ENCODE results near the gene PFN4. TPM values are rescaled to one million over a fixed set of nuclear protein-coding genes. Genes with fewer than 3 reads are reported as not detected.

Gene PFN4
- total and polyA plus RNA-seq, 2 donors (not counting 1 experiment from before 2014, with no cell fraction given) = 0.26 to 0.66 TPM

GRCh38 chr2:24160761-24161160 is 37.6 kb upstream of the PFN4 start:
- Histone ChIP-seq H3K9ac (ENCODE audit: insufficient read depth, low read length) (no peak overlapping the region), H3K27ac (ENCODE audit: insufficient read depth, low read length) (no peak overlapping the region), H3K4me2 (ENCODE audit: extremely low read depth, insufficient read depth, low read length) (no peak overlapping the region), H3K79me2 (ENCODE audit: control insufficient read depth, insufficient read depth, low read length) (no peaks in the 10 kb centered on the region), H3K27me3 (ENCODE audit: control insufficient read depth, insufficient read depth, low read length) (no peaks in the 10 kb centered on the region), H3K4me1 (ENCODE audit: control insufficient read depth, extremely low read depth, insufficient read depth, low read length) (no peaks in the 10 kb centered on the region), H2AFZ (ENCODE audit: low read length) (no peak overlapping the region), H3K36me3 (ENCODE audit: control insufficient read depth, insufficient read depth, low read length) (no peaks in the 10 kb centered on the region), H4K20me1 (ENCODE audit: control insufficient read depth, extremely low read depth, insufficient read depth, low read length) (no peaks in the 10 kb centered on the region), H3K9me3 (ENCODE audit: control insufficient read depth, insufficient read depth, low read depth, low read length) (no peaks in the 10 kb centered on the region), H3K4me3 (replicated peaks in 1 of 4; ENCODE audit: control extremely low read depth in 1 of 4, insufficient read depth in 1 of 4, low read depth in 3 of 4, low read length in 4 of 4) (no peak overlapping the region)
- no peak for DNase-seq (ENCODE audit: low read depth in 2 of 2)
- no peak for TF ChIP-seq CTCF (conservative IDR thresholded peaks at IDR 0.05 in 1 of 2, IDR thresholded peaks at IDR 0.05 in 1 of 2; ENCODE audit: low read depth in 1 of 2, low read length in 2 of 2)
- no peak for TF ChIP-seq EZH2 (IDR thresholded peaks at IDR 0.05; ENCODE audit: low read length, missing control alignments)

- Histone ChIP-seq H3K9ac (ENCODE audit: insufficient read depth, low read length) (no peak overlapping the region), H3K4me1 (ENCODE audit: control insufficient read depth, extremely low read depth, insufficient read depth, low read length) (no peaks in the 10 kb centered on the region), H3K4me2 (ENCODE audit: extremely low read depth, insufficient read depth, low read length) (no peak overlapping the region), H3K4me3 (replicated peaks in 1 of 4; ENCODE audit: control extremely low read depth in 1 of 4, insufficient read depth in 1 of 4, low read depth in 3 of 4, low read length in 4 of 4) (no peak overlapping the region), H3K36me3 (ENCODE audit: control insufficient read depth, insufficient read depth, low read length) (no peaks in the 10 kb centered on the region), H3K9me3 (ENCODE audit: control insufficient read depth, insufficient read depth, low read depth, low read length) (no peaks in the 10 kb centered on the region), H3K27me3 (ENCODE audit: control insufficient read depth, insufficient read depth, low read length) (no peaks in the 10 kb centered on the region), H4K20me1 (ENCODE audit: control insufficient read depth, extremely low read depth, insufficient read depth, low read length) (no peaks in the 10 kb centered on the region), H2AFZ (ENCODE audit: low read length) (no peak overlapping the region), H3K27ac (ENCODE audit: insufficient read depth, low read length) (no peak overlapping the region), H3K79me2 (ENCODE audit: control insufficient read depth, insufficient read depth, low read length) (no peaks in the 10 kb centered on the region)
- DNase-seq (ENCODE audit: low read depth in 2 of 2) = no peak
- no peak for TF ChIP-seq CTCF (conservative IDR thresholded peaks at IDR 0.05 in 1 of 2, IDR thresholded peaks at IDR 0.05 in 1 of 2; ENCODE audit: low read depth in 1 of 2, low read length in 2 of 2)
- no peak for TF ChIP-seq EZH2 (IDR thresholded peaks at IDR 0.05; ENCODE audit: low read length, missing control alignments)
Measured at GRCh38 chr2:24159708-24160107, 36.6 kb upstream of the PFN4 start.

GRCh38 chr2:24158131-24158530 is 35.0 kb upstream of the PFN4 start:
- Histone ChIP-seq H2AFZ (ENCODE audit: low read length) (no peak overlapping the region), H3K4me3 (replicated peaks in 1 of 4; ENCODE audit: control extremely low read depth in 1 of 4, insufficient read depth in 1 of 4, low read depth in 3 of 4, low read length in 4 of 4) (no peak overlapping the region), H3K27ac (ENCODE audit: insufficient read depth, low read length) (no peak overlapping the region), H3K9ac (ENCODE audit: insufficient read depth, low read length) (no peak overlapping the region), H3K36me3 (ENCODE audit: control insufficient read depth, insufficient read depth, low read length) (no peaks in the 10 kb centered on the region), H4K20me1 (ENCODE audit: control insufficient read depth, extremely low read depth, insufficient read depth, low read length) (no peaks in the 10 kb centered on the region), H3K9me3 (ENCODE audit: control insufficient read depth, insufficient read depth, low read depth, low read length) (no peaks in the 10 kb centered on the region), H3K79me2 (ENCODE audit: control insufficient read depth, insufficient read depth, low read length) (no peaks in the 10 kb centered on the region), H3K4me1 (ENCODE audit: control insufficient read depth, extremely low read depth, insufficient read depth, low read length) (no peaks in the 10 kb centered on the region), H3K4me2 (ENCODE audit: extremely low read depth, insufficient read depth, low read length) (no peak overlapping the region), H3K27me3 (ENCODE audit: control insufficient read depth, insufficient read depth, low read length) (no peaks in the 10 kb centered on the region)
- DNase-seq (ENCODE audit: low read depth in 2 of 2) = no peak
- no peak for TF ChIP-seq CTCF (conservative IDR thresholded peaks at IDR 0.05 in 1 of 2, IDR thresholded peaks at IDR 0.05 in 1 of 2; ENCODE audit: low read depth in 1 of 2, low read length in 2 of 2)
- no peak for TF ChIP-seq EZH2 (IDR thresholded peaks at IDR 0.05; ENCODE audit: low read length, missing control alignments)
